ENCODE results near the gene PIGQ.

Gene PIGQ

DNA sequence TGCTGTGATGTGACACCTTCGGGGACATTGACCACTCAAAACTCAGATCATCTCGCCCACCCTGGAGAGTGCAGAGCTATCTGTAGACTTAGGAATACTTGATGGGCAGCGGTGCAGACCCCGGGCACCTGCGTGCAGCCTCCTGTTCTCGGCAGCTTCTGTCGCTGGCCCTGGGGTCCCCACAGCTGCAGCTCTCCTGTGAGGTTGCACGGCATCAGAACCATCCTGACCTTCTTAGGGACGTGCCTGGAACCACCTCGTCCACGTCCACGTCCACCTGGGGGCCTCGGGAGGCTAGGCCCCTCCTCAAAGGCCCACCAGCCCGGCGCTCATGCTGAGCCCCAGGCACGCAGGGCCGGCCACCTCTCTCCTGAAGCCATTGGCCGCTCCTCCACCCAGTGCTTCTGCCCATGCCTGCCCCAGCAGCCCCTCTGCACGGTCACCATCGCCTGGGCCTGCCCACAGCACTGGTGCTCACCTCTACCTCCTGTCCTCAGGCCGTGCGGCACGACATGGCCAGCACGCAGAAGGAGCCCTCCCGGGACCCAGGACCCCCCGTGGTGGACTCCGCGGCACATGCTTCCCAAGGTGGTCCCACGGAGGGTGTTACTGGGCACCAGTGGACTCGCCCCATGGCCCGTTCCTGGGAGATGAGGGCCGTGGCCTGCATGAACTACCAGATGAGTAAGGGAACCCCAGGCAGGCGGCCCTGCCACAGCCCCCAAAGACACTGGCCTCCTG lies 58.7 kb downstream of the PIGQ start:
- no peak for DNase-seq (ENCODE audit: low spot score)

DNA sequence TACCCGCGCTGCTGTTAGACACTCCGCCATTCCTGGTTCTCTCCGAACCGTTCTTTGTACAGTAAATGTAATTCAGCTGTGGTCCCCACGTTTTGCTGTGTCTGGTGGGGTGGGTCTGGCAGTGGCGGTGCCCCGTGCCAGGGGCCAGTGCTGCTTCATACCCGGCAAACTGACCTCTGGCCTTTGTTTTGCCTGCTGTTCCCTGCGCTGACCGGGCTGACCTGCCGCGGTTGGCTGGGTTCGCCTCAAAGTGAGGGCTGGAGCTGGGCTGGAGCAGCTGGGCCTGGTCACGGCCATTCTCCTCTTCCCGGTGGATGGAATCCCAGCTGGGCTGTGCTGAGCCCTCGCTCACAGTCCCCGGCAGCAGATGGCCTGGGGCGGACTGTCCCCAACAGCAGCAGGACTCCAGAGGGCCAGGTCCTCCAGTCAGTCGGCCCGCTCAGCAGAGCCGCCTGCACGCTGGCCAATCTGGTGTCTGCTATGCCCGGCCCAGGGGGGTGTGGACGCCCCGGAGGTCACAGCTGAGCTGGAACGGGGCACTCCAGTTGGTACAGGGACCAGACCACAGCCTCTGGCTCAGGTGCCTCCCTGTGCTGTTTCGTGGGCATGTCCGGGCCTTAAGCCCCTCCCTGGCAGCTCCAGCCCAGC lies 59.5 kb downstream of the PIGQ start:
- DNase-seq (ENCODE audit: low spot score) = peak; percentile 67

DNA sequence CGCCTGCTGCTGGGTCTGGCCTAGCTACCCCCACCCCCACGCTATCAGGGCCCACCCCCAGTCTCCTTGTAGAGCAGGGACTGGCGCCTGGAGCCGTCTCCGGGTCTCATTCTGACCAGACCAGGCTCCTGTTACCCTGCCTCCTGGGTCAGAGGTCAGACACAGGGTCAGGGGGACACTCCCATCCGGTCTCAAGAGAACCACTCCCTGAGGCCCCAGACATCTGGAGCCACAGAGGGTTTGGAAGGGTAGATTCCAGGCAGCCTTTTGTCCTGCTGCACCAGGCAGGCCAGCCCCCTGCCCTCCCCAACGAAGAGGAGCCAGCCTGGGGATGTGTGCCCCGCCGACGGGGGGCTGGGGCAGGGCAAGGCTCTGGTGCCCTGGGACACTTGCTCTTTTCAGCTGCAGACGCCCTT lies 60.1 kb downstream of the PIGQ start:
- DNase-seq (ENCODE audit: low spot score) = no peak

DNA sequence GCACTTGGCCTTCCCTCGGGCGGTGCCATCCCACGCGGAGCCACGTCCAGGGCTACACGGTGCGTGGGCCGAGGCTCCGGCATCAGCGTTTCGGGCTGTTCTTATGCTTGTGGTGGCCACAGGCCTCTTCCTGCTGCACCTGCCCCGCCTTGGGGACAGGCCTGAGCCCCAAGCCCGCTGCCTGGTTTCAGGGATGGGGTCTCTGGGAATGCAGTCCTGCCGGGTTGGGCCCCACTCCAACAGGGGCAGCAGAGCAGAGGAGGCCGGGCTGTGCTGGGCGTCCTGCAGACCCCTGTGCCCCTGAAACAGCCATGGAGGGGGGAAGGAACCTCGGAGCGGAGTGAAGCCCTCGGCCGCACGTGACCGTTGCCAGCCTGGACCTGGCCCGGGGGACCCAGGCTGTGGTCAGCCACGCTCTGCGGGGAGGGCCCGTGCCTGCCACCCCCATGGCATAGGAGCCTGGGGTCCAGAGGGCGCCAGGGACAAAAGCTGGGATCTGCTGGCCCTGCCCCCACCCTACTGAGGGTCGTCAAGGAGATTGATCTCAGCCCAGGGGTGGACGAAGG lies 60.6 kb downstream of the PIGQ start:
- DNase-seq (ENCODE audit: low spot score) = peak; percentile 25

DNA sequence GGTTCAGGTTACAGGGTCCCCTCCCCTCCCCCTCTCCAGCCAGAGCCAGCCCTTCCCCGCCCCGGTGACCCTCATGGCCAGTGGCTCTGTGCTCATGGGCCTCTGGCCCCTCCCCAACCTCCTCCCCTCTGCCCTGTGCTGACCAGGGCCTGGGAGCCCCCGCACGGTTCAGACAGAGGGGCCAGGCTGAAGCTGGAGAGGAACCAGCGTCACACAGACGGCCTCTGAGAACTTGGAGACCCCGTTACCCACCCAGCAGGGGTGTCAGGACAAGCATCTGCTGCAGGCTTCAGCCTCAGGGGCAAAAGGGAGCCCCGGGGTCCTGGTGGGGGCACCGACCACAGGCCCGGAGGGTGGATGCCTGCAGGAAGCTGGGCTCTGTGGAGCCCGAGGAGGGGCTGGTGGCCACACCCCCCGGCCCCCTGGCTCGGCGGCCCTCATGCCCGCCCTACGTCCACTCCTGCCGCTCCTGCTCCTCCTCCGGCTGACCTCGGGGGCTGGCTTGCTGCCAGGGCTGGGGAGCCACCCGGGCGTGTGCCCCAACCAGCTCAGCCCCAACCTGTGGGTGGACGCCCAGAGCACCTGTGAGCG lies 61.1 kb downstream of the PIGQ start, which contains the start of gene WFIKKN1:
Gene WFIKKN1, plus strand, starts transcription at position 171 of the 591 bp plus-strand sequence. Its CDS starts 269 bp downstream, at position 440.
- peak; percentile 82 for DNase-seq (ENCODE audit: low spot score)

DNA sequence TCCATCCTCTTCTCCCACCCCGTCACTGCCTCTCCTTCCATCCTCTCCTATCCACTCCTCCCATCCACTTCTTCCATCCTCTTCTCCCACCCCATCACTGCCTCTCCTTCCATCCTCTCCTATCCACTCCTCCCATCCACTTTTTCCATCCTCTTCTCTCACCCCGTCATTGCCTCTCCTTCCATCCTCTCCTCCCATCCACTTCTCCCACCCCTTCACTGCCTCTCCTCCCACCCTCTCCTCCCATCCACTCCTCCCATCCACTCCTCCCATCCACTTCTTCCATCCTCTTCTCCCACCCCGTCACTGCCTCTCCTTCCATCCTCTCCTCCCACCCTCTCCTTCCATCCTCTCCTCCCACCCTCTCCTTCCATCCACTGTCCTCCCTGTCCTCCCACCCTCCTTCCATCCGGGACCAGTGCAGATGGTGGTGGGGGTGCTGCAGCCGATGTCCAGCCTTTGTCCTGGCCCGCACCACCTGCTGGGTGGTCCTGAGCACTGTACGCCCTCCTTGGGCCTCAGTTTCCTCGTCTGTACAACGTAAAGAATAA lies 62.1 kb downstream of the PIGQ start:
- DNase-seq (ENCODE audit: low spot score) = no peak

DNA sequence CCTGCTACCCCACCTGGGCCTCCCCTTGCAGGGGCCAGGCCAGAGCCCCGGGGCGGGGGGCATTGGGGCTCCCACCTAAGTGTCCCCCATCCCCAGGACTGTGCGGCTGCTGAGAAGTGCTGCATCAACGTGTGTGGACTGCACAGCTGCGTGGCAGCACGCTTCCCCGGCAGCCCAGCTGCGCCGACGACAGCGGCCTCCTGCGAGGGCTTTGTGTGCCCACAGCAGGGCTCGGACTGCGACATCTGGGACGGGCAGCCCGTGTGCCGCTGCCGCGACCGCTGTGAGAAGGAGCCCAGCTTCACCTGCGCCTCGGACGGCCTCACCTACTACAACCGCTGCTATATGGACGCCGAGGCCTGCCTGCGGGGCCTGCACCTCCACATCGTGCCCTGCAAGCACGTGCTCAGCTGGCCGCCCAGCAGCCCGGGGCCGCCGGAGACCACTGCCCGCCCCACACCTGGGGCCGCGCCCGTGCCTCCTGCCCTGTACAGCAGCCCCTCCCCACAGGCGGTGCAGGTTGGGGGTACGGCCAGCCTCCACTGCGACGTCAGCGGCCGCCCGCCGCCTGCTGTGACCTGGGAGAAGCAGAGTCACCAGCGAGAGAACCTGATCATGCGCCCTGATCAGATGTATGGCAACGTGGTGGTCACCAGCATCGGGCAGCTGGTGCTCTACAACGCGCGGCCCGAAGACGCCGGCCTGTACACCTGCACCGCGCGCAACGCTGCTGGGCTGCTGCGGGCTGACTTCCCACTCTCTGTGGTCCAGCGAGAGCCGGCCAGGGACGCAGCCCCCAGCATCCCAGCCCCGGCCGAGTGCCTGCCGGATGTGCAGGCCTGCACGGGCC lies 62.9 kb downstream of the PIGQ start:
- no peak for DNase-seq (ENCODE audit: low spot score)

DNA sequence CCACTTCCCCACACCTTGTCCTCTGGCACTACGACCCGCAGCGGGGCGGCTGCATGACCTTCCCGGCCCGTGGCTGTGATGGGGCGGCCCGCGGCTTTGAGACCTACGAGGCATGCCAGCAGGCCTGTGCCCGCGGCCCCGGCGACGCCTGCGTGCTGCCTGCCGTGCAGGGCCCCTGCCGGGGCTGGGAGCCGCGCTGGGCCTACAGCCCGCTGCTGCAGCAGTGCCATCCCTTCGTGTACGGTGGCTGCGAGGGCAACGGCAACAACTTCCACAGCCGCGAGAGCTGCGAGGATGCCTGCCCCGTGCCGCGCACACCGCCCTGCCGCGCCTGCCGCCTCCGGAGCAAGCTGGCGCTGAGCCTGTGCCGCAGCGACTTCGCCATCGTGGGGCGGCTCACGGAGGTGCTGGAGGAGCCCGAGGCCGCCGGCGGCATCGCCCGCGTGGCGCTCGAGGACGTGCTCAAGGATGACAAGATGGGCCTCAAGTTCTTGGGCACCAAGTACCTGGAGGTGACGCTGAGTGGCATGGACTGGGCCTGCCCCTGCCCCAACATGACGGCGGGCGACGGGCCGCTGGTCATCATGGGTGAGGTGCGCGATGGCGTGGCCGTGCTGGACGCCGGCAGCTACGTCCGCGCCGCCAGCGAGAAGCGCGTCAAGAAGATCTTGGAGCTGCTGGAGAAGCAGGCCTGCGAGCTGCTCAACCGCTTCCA lies 63.7 kb downstream of the PIGQ start:
- no peak for DNase-seq (ENCODE audit: low spot score)
